ENCODE data around the gene HOXC9. TPM values are rescaled to one million over a fixed set of nuclear protein-coding genes. Genes with fewer than 3 reads are reported as not detected.

Gene HOXC9
- total RNA-seq, 2 donors from 2014 or later: 0.23 to 3.0 TPM

- DNase-seq (ENCODE audit: low spot score): no peak
- H3K36me3 ChIP-seq: no peaks in the 10 kb centered on the region
- no peaks in the 10 kb centered on the region for H3K9me3 ChIP-seq
- H3K4me3 ChIP-seq: no peak overlapping the region
- H3K27me3 ChIP-seq (replicated peaks; ENCODE audit: insufficient read depth): peaks cover 68% of the 10 kb centered on the region
- no peak overlapping the region for H3K27ac ChIP-seq
- no peak for TF ChIP-seq POLR2A (IDR thresholded peaks at IDR 0.05)
- TF ChIP-seq, protein P1, sequence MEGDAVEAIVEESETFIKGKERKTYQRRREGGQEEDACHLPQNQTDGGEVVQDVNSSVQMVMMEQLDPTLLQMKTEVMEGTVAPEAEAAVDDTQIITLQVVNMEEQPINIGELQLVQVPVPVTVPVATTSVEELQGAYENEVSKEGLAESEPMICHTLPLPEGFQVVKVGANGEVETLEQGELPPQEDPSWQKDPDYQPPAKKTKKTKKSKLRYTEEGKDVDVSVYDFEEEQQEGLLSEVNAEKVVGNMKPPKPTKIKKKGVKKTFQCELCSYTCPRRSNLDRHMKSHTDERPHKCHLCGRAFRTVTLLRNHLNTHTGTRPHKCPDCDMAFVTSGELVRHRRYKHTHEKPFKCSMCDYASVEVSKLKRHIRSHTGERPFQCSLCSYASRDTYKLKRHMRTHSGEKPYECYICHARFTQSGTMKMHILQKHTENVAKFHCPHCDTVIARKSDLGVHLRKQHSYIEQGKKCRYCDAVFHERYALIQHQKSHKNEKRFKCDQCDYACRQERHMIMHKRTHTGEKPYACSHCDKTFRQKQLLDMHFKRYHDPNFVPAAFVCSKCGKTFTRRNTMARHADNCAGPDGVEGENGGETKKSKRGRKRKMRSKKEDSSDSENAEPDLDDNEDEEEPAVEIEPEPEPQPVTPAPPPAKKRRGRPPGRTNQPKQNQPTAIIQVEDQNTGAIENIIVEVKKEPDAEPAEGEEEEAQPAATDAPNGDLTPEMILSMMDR (IDR thresholded peaks at IDR 0.05): no peak
- no peak for TF ChIP-seq POLR2AphosphoS5 (IDR thresholded peaks at IDR 0.05)
- WGBS: 18% methylated on average over 29 of the region's 29 CpGs
- H3K4me1 ChIP-seq (replicated peaks): no peaks in the 10 kb centered on the region
- intact Hi-C loops (cut with DNase I): no loop called here
These were observed 18.6 kb downstream of the HOXC9 start for GRCh38 chr12:54018468-54018984.

GRCh38 chr12:54019091-54019811, 19.3 kb downstream of the HOXC9 start:
- Histone ChIP-seq H3K9me3 (no peaks in the 10 kb centered on the region), H3K27ac (no peak overlapping the region), H3K4me3 (no peak overlapping the region), H3K27me3 (replicated peaks; ENCODE audit: insufficient read depth) (peaks cover 69% of the 10 kb centered on the region), H3K4me1 (replicated peaks) (no peaks in the 10 kb centered on the region), H3K36me3 (no peaks in the 10 kb centered on the region)
- DNase-seq (ENCODE audit: low spot score): no peak
- intact Hi-C loops (cut with DNase I): no loop called here
- 15% methylated on average over 43 of the region's 43 CpGs for WGBS
- TF ChIP-seq POLR2AphosphoS5 (IDR thresholded peaks at IDR 0.05): no peak
- no peak for TF ChIP-seq POLR2A (IDR thresholded peaks at IDR 0.05)
- TF ChIP-seq, protein P1 (IDR thresholded peaks at IDR 0.05): no peak

DNA sequence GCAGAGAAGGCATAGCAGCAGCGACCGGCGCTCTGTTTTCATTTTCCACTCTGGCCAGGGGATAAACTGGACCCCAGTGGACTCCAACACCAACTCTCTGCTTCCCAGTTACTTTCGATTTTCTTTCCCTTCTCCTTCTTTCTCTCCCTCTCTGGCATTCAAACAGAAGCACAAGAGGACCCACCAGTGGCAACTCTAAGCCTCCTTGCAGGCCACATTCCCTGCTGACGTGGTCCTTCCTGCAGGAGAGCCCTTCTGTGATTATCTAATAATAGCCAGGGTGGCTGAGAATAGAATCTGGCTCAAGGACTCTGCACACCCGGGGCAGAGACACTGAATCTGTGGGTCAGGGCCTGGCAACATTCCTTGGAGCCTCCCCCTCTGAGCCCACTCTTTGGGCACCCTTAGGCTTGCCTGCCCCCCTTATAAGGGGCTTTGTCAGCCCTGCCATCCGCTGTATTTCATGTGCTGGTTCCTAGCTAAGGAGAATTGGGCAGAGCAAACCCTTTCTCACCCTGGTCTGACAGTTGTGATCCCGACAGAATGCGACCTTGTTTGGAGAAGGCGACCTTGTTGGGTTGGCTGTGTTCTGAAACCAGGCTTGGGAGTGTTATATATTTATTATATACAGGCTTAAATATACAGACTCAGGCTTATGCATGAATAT, 20.1 kb downstream of the HOXC9 start:
- WGBS: 40% methylated on average over 10 of the region's 10 CpGs
- no peak overlapping the region for H3K4me3 ChIP-seq
- H3K9me3 ChIP-seq: no peaks in the 10 kb centered on the region
- H3K4me1 ChIP-seq (replicated peaks): no peaks in the 10 kb centered on the region
- H3K27ac ChIP-seq: no peak overlapping the region
- H3K36me3 ChIP-seq: no peaks in the 10 kb centered on the region
- H3K27me3 ChIP-seq (replicated peaks; ENCODE audit: insufficient read depth): peaks cover 69% of the 10 kb centered on the region
- no peak for DNase-seq (ENCODE audit: low spot score)
- intact Hi-C loops (cut with DNase I): no loop called here
- TF ChIP-seq POLR2A (IDR thresholded peaks at IDR 0.05) (no peak), POLR2AphosphoS5 (IDR thresholded peaks at IDR 0.05) (no peak)
- TF ChIP-seq, protein P1 (IDR thresholded peaks at IDR 0.05): no peak

- no peaks in the 10 kb centered on the region for H3K9me3 ChIP-seq
These were observed 20.8 kb downstream of the HOXC9 start for GRCh38 chr12:54020591-54021405.

More at GRCh38 chr12:54020591-54021405, 20.8 kb downstream of the HOXC9 start:
- H3K27me3 ChIP-seq (replicated peaks; ENCODE audit: insufficient read depth): peaks cover 62% of the 10 kb centered on the region
- no peak overlapping the region for H3K27ac ChIP-seq
- no peak overlapping the region for H3K4me3 ChIP-seq
- TF ChIP-seq, protein P1 (IDR thresholded peaks at IDR 0.05): no peak
- TF ChIP-seq POLR2AphosphoS5 (IDR thresholded peaks at IDR 0.05) (no peak), POLR2A (IDR thresholded peaks at IDR 0.05) (no peak)
- no peaks in the 10 kb centered on the region for H3K4me1 ChIP-seq (replicated peaks)
- DNase-seq (ENCODE audit: low spot score): no peak
- H3K36me3 ChIP-seq: no peaks in the 10 kb centered on the region
- WGBS: 32% methylated on average over 23 of the region's 23 CpGs
- intact Hi-C loops (cut with DNase I): no loop called here
